ENCODE data around the gene PLEKHA8.

GRCh38 chr7:30147223-30147622, 119.0 kb downstream of the PLEKHA8 start:
- TF ChIP-seq CTCF (IDR thresholded peaks at IDR 0.05) (no peak), POLR2A (IDR thresholded peaks at IDR 0.05) (no peak)
